ENCODE data around the gene GEMIN7. TPM values are rescaled to one million over a fixed set of nuclear protein-coding genes. Genes with fewer than 3 reads are reported as not detected.

The GEMIN7 gene
- total RNA-seq, 3 donors from 2014 or later = 14.4 to 22.6 (median 21.8) TPM

GRCh38 chr19:45086480-45086879 lies 7.4 kb downstream of the GEMIN7 start:
- TF ChIP-seq CTCF (IDR thresholded peaks at IDR 0.05) = no peak
- ATAC-seq = no peak

GRCh38 chr19:45087531-45087930 lies 8.5 kb downstream of the GEMIN7 start:
- Histone ChIP-seq H3K36me3 (ENCODE audit: low read depth) (peaks cover 4% of the 10 kb centered on the region), H3K9me3 (no peaks in the 10 kb centered on the region), H3K4me3 (no peak overlapping the region), H3K4me1 (ENCODE audit: low read depth) (peaks cover 5% of the 10 kb centered on the region)
- ATAC-seq (no peak), DNase-seq (peak in 1 of 3 donors; percentile 65)
- no peak for TF ChIP-seq CTCF (IDR thresholded peaks at IDR 0.05)
- intact Hi-C loops (cut with DNase I, micrococcal nuclease) = no loop called here

More at GRCh38 chr19:45086480-45086879, 7.4 kb downstream of the GEMIN7 start:
- Histone ChIP-seq H3K4me3 (no peak overlapping the region), H3K9me3 (no peaks in the 10 kb centered on the region), H3K4me1 (ENCODE audit: low read depth) (peaks cover 5% of the 10 kb centered on the region), H3K36me3 (ENCODE audit: low read depth) (peaks cover 2% of the 10 kb centered on the region)
- intact Hi-C loops (cut with DNase I, micrococcal nuclease) = no loop called here
- no peak for DNase-seq

- no peak for TF ChIP-seq CTCF (IDR thresholded peaks at IDR 0.05)
- Histone ChIP-seq H3K9me3 (no peaks in the 10 kb centered on the region), H3K36me3 (ENCODE audit: low read depth) (peaks cover 4% of the 10 kb centered on the region), H3K4me3 (no peak overlapping the region), H3K4me1 (ENCODE audit: low read depth) (peaks cover 20% of the 10 kb centered on the region)
- ATAC-seq (no peak), DNase-seq (no peak)
- intact Hi-C loops (cut with DNase I, micrococcal nuclease) = no loop called here
Measured at GRCh38 chr19:45090034-45090433, 11.0 kb downstream of the GEMIN7 start.

- no peak for TF ChIP-seq CTCF (IDR thresholded peaks at IDR 0.05)
- intact Hi-C loops (cut with DNase I, micrococcal nuclease) = no loop called here
- peaks cover 22% of the 10 kb centered on the region for H3K4me1 ChIP-seq (ENCODE audit: low read depth)
- no peak for ATAC-seq
- no peak for DNase-seq
- no peaks in the 10 kb centered on the region for H3K9me3 ChIP-seq
- peaks cover 4% of the 10 kb centered on the region for H3K36me3 ChIP-seq (ENCODE audit: low read depth)
- no peak overlapping the region for H3K4me3 ChIP-seq
Measured at GRCh38 chr19:45090606-45091005, 11.5 kb downstream of the GEMIN7 start.

- H3K4me3 ChIP-seq = no peak overlapping the region
- DNase-seq (peak; percentile 99), ATAC-seq (peak; percentile 90)
- intact Hi-C loops (cut with DNase I, micrococcal nuclease) = no loop called here
- peak; percentile 20 for TF ChIP-seq CTCF (IDR thresholded peaks at IDR 0.05)
- H3K36me3 ChIP-seq (ENCODE audit: low read depth) = peaks cover 4% of the 10 kb centered on the region
- H3K9me3 ChIP-seq = no peaks in the 10 kb centered on the region
- peaks cover 22% of the 10 kb centered on the region for H3K4me1 ChIP-seq (ENCODE audit: low read depth)
Measured at GRCh38 chr19:45091031-45091923, 12.2 kb downstream of the GEMIN7 start.
